K562 (cell line): Measurements from ENCODE around the gene ZNRF1. TPM values are rescaled to one million over a fixed set of nuclear protein-coding genes. Genes with fewer than 3 reads are reported as not detected.
A peak's percentile ranks its signal among the peaks of the same experiment; 100 is the strongest.

Experiments used
- ATAC-seq: fragments of 200-7000 bp; cut with Tn5 transposase; 3 replicates; pipeline ENCODE4 v1.9.1; 2020; ENCODE audit warnings: moderate library complexity
- BruUV-seq: library from RNA; stranded (reverse); fragments of 400-500 nt; replicated peaks from 2 replicates; lab custom pipeline; 2021; lab: Mats Ljungman, UMichigan
- CTCF ChIA-PET: fragments of 300-600 bp; formaldehyde crosslinking; extraction: SDS; loops from one replicate; lab custom pipeline; 2021; ENCODE audit warnings: low intra/inter-chr PET ratio; lab: Yijun Ruan, JAX
- POLR2A ChIA-PET: fragments of 300-600, 350-650 bp; sonication (Branson Sonifier 250); formaldehyde crosslinking; extraction: SDS; loops from one replicate; lab custom pipeline; 2021; ENCODE audit warnings: antibody characterized with exemption, inconsistent platforms; lab: Yijun Ruan, JAX
- DNase-seq, 4 experiments: peaks; one replicate each; pipeline versions ENCODE4 v3.0.0 to v3.0.0-alpha.2; 2011 to 2018; ENCODE audit warnings: low spot score in 3 of 4, mixed read lengths in 3 of 4; ENCODE audit errors: extremely low read depth in 1 of 4
- FAIRE-seq: peaks from 2 replicates; lab custom pipeline; 2011; peaks lifted over from hg19 to GRCh38; lab: Jason Lieb, UNC
- H2AFZ ChIP-seq: 2 replicates; pipeline ENCODE4 v1.6.0; 2011; ENCODE audit warnings: low read depth, low read length, control low read depth, inconsistent platforms
- H3K27ac ChIP-seq: fragments of 200-600 bp; 3 replicates; pipeline ENCODE4 v1.8.0; 2011; ENCODE audit warnings: low read depth, mild to moderate bottlenecking, control low read depth, inconsistent platforms, low read length, moderate library complexity, mixed read lengths; ENCODE audit errors: extremely low read depth
- H3K27me3 ChIP-seq, 2 experiments: fragments of 300-600 bp in 1 of 2; 2 replicates in 1 of 2; 3 replicates in 1 of 2; pipeline versions ENCODE4 v1.6.0 to v1.8.0; 2011; ENCODE audit warnings: inconsistent platforms in 2 of 2, low read length in 2 of 2, mild to moderate bottlenecking in 1 of 2, mixed read lengths in 1 of 2, moderate library complexity in 1 of 2; ENCODE audit not compliant: control insufficient read depth in 2 of 2, insufficient read depth in 2 of 2
- H3K36me3 ChIP-seq: fragments of 300-600 bp; 3 replicates; pipeline ENCODE4 v1.8.0; 2011; ENCODE audit warnings: mild to moderate bottlenecking, low read length, inconsistent platforms; ENCODE audit not compliant: control insufficient read depth, insufficient read depth
- H3K4me1 ChIP-seq, 2 experiments: fragments of 200-600 bp in 1 of 2; replicated peaks in 1 of 2; 2 replicates in 1 of 2; 3 replicates in 1 of 2; pipeline versions ENCODE4 v1.5.1 to v1.8.0; 2011; ENCODE audit warnings: inconsistent platforms in 2 of 2, low read length in 2 of 2, mild to moderate bottlenecking in 1 of 2, mixed read lengths in 1 of 2, moderate library complexity in 1 of 2; ENCODE audit not compliant: control insufficient read depth in 2 of 2, insufficient read depth in 2 of 2
- H3K4me2 ChIP-seq: 2 replicates; pipeline ENCODE4 v1.6.1; 2011; ENCODE audit warnings: low read length, control low read depth, inconsistent platforms, mixed read lengths; ENCODE audit not compliant: insufficient read depth
- H3K4me3 ChIP-seq: fragments of 200-600 bp; sonication (generic), shearing (Covaris generic); 2 replicates; pipeline ENCODE4 v1.5.1; 2016; ENCODE audit warnings: control low read depth, inconsistent platforms
- H3K79me2 ChIP-seq: fragments of 200-600 bp; 3 replicates; pipeline ENCODE4 v1.8.0; 2011; ENCODE audit warnings: low read length, inconsistent platforms; ENCODE audit not compliant: control insufficient read depth, insufficient read depth
- H3K9ac ChIP-seq, 2 experiments: 2 replicates each; pipeline versions ENCODE4 v1.6.0 to v1.6.1; 2011; ENCODE audit warnings: low read depth in 2 of 2, low read length in 2 of 2, control low read depth in 1 of 2, inconsistent platforms in 1 of 2, mild to moderate bottlenecking in 1 of 2, mixed read lengths in 1 of 2; ENCODE audit not compliant: insufficient read depth in 1 of 2
- H3K9me1 ChIP-seq: one replicate; pipeline ENCODE4 v1.6.0; 2011; ENCODE audit warnings: inconsistent platforms, mild to moderate bottlenecking, low read length, moderate library complexity; ENCODE audit not compliant: control insufficient read depth, insufficient read depth
- H3K9me3 ChIP-seq: replicated peaks from 2 replicates; pipeline ENCODE4 v1.5.1; 2011; ENCODE audit warnings: low read depth, low read length, inconsistent platforms; ENCODE audit not compliant: control insufficient read depth, insufficient read depth
- H4K20me1 ChIP-seq: replicated peaks from 2 replicates; pipeline ENCODE4 v1.6.1; 2011; ENCODE audit warnings: low read length, inconsistent platforms, mixed read lengths; ENCODE audit not compliant: control insufficient read depth, insufficient read depth
- NONO ChIP-seq, 2 experiments: fragments of 200-400 bp in 1 of 2; fragments of 450-650 bp in 1 of 2; formaldehyde crosslinking in 1 of 2; IDR thresholded peaks; 2 replicates each; pipeline ENCODE4 v1.6.1; 2017; ENCODE audit warnings: low read depth in 2 of 2, mild to moderate bottlenecking in 2 of 2, moderate library complexity in 2 of 2, low read length in 1 of 2
- SPI1 ChIP-seq: IDR thresholded peaks from 2 replicates; pipeline ENCODE4 v1.6.1; 2011; ENCODE audit warnings: low read depth, low read length, control low read depth, borderline replicate concordance
- TFAP4 ChIP-seq: sonication (generic); formaldehyde crosslinking; IDR thresholded peaks from 2 replicates; pipeline ENCODE4 v1.8.0; 2022; ENCODE audit warnings: missing genetic modification reagents, mild to moderate bottlenecking, moderate library complexity, borderline replicate concordance
- ZBTB26 ChIP-seq: fragments of 450-650 bp; formaldehyde crosslinking; IDR thresholded peaks from 2 replicates; pipeline ENCODE4 v1.4.0; 2022; ENCODE audit warnings: missing genetic modification characterization
- ZNF280B ChIP-seq: fragments of 250-450 bp; sonication (Bioruptor Pico); IDR thresholded peaks from 2 replicates; pipeline ENCODE4 v1.5.1; 2021; ENCODE audit warnings: mild to moderate bottlenecking
- ZNF384 ChIP-seq: IDR thresholded peaks from 2 replicates; pipeline ENCODE4 v1.6.1; 2012; ENCODE audit warnings: low read depth, low read length, improper control_type of control experiment
- WGBS: fragments of 100-300 bp; shearing (Covaris generic); methylation state at CpG from one replicate; pipeline ENCODE4 v1.1.6; 2016; ENCODE audit warnings: low coverage, mixed read lengths; ENCODE audit not compliant: insufficient coverage; ENCODE audit errors: missing lambda C conversion rate; 5-methylcytosine and 5-hydroxymethylcytosine counted together
- in situ Hi-C: fragments of 300-500 bp; cut with MboI; formaldehyde crosslinking; loops from 4 replicates; pipeline ENCODE4 v1.15.0; 2018; ENCODE audit warnings: inconsistent platforms, mixed read lengths
- intact Hi-C: fragments of 100-400 bp; cut with micrococcal nuclease; formaldehyde crosslinking; loops from 2 replicates; pipeline ENCODE4 v1.14.2; 2022
- polyA plus RNA-seq, 8 experiments: library from polyadenylated mRNA; depleted of rRNA in 4 of 8; stranded (reverse) in 5 of 8; unstranded in 3 of 8; fragments of >200 nt; fragmentation: Nextera tagmentation in 2 of 8; fragmentation: Illumina TruSeq in 1 of 8; extraction: Ambion mirVana in 2 of 8; extraction: Trizol in 1 of 8; gene quantifications; 2 replicates each; pipeline versions ENCODE4 v1.2.1 to v1.2.3, GENCODE V29; 2011 to 2014; ENCODE audit warnings: inconsistent platforms in 1 of 8, missing spikeins in 1 of 8
- total RNA-seq, 7 experiments: library from RNA; depleted of rRNA in 6 of 7; stranded (reverse); fragments of >200 nt in 6 of 7; fragmentation: Illumina TruSeq in 2 of 7; extraction: Trizol in 2 of 7; gene quantifications; 2 replicates each; pipeline versions ENCODE4 v1.2.1 to v1.2.3, GENCODE V29; 2011 to 2021; ENCODE audit warnings: low replicate concordance in 1 of 7

The ZNRF1 gene
- total and polyA plus RNA-seq, 9 of the 15 experiments (the other 6 are each of a cell fraction or from before 2014, with no cell fraction given) = 9.5 to 37.7 (median 20.0) TPM

GRCh38 chr16:75068085-75069031 lies 69.5 kb downstream of the ZNRF1 start:
- Histone ChIP-seq H3K27ac (peak overlapping the region; percentile 34; the same call in 1 of the 3 replicates), H3K27me3 (no peaks in the 10 kb centered on the region), H3K36me3 (no peaks in the 10 kb centered on the region), H2AFZ (no peak overlapping the region), H3K4me3 (no peak overlapping the region), H3K79me2 (peaks cover 99% of the 10 kb centered on the region), H3K9me1 (no peaks in the 10 kb centered on the region), H3K9me3 (no peaks in the 10 kb centered on the region), H3K9ac (peak overlapping the region in 1 of 2 experiments; percentile 62; a peak in 2 of 4 replicates), H3K4me2 (peak overlapping the region; percentile 21; the same call in 1 of the 2 replicates), H3K4me1 (peaks cover 58 to 86% of the 10 kb centered on the region in 2 experiments), H4K20me1 (no peaks in the 10 kb centered on the region)
- CTCF ChIA-PET = no interaction called here
- no TSS peak for BruUV-seq
- ATAC-seq (no peak), DNase-seq (no peak), FAIRE-seq (no peak)
- POLR2A ChIA-PET = interaction anchor here (0.5 to 1.4 kb wide), 6 partner anchors 12 to 69 kb away, joined by 3 to 5 read pairs (median 3); no protein-coding TSS in a partner anchor
- WGBS = 43% methylated on average over 9 of the region's 10 CpGs
- no peak for TF ChIP-seq ZBTB26
- TF ChIP-seq TFAP4 = peak; percentile 15; the same call in 1 of the 2 replicates
- peak; percentile 50; the same call in 1 of the 2 replicates for TF ChIP-seq ZNF384
- peak; percentile 84 for TF ChIP-seq SPI1
- TF ChIP-seq ZNF280B = no peak
- no peak for TF ChIP-seq NONO (IDR thresholded peaks at IDR 0.05; ENCODE audit: low read depth in 2 of 2, low read length in 1 of 2)
- intact Hi-C loops (no loop called here), in situ Hi-C loops (no loop called here)
